SK-N-SH treated with all-trans-retinoic acid at 6 μM for 48 hours (cell line): ENCODE measurements around the gene CENPA.

Experiments
- CSRNP3 ChIP-seq: fragments of 250-450 bp; sonication (Bioruptor Pico); IDR thresholded peaks from 2 replicates; pipeline ENCODE4 v1.5.1; 2021; ENCODE audit warnings: mild to moderate bottlenecking, moderate library complexity
- PATZ1 ChIP-seq: fragments of 250-450 bp; sonication (Bioruptor Pico); IDR thresholded peaks from 2 replicates; pipeline ENCODE4 v1.8.0; 2020; ENCODE audit warnings: mild to moderate bottlenecking, moderate library complexity, borderline replicate concordance
- SNAI2 ChIP-seq: fragments of 250-450 bp; sonication (Bioruptor Pico); IDR thresholded peaks from 2 replicates; pipeline ENCODE4 v1.5.0; 2020; ENCODE audit warnings: mild to moderate bottlenecking, moderate library complexity
- TOX ChIP-seq: fragments of 250-450 bp; sonication (Bioruptor Pico); IDR thresholded peaks from 2 replicates; pipeline ENCODE4 v1.8.0; 2021; ENCODE audit warnings: mild to moderate bottlenecking, moderate library complexity, borderline replicate concordance
- ZC3H10 ChIP-seq: fragments of 250-450 bp; sonication (Bioruptor Pico); IDR thresholded peaks from 2 replicates; pipeline ENCODE4 v1.5.1; 2021; ENCODE audit warnings: mild to moderate bottlenecking, moderate library complexity
- ZFP3 ChIP-seq: fragments of 250-450 bp; sonication (Bioruptor Pico); IDR thresholded peaks from 2 replicates; pipeline ENCODE4 v1.5.0; 2020; ENCODE audit warnings: mild to moderate bottlenecking, moderate library complexity

- TF ChIP-seq ZFP3 (CRISPR knock-in tag) (no peak), CSRNP3 (no peak), SNAI2 (no peak), PATZ1 (CRISPR knock-in tag) (no peak), ZC3H10 (CRISPR knock-in tag) (no peak), TOX (CRISPR knock-in tag) (no peak)
These were observed 27.0 kb upstream of the CENPA start for GRCh38 chr2:26758790-26759321.
